KOPT-K1 (cell line): ENCODE results near the gene ABHD15.

Experiments
- H3K27ac ChIP-seq: fragments of 200-600 bp; sonication (generic); 2 replicates; pipeline ENCODE4 v1.5.1; 2016; ENCODE audit warnings: antibody characterized with exemption, mild to moderate bottlenecking, low read depth, low read length; ENCODE audit not compliant: poor library complexity, severe bottlenecking
- H3K36me3 ChIP-seq: fragments of 200-600 bp; sonication (generic); 2 replicates; pipeline ENCODE4 v1.5.1; 2017; ENCODE audit warnings: antibody characterized with exemption, mild to moderate bottlenecking, low read length, moderate library complexity; ENCODE audit not compliant: insufficient read depth
- H3K9me3 ChIP-seq: fragments of 200-600 bp; sonication (generic); 2 replicates; pipeline ENCODE4 v1.5.1; 2017; ENCODE audit warnings: antibody characterized with exemption, low read length, mild to moderate bottlenecking; ENCODE audit not compliant: insufficient read depth, poor library complexity, severe bottlenecking

The ABHD15 gene

DNA sequence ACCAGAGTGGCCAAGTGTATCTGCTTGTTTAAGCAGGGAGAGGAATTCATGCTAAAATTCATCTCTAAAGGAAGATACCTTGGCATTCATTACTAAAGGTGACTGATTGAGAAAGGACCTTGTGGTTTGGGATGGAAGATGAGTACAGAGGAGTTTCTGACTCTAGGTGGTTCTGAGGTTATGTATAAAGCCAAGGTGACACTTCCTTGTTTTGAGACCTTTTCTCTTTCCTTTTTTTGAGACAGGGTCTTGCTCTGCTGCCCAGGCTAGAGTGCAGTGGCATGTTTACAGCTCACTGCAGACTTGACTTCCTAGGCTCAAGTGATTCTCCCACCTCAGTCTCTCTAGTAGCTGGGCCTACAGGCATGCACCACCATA is 9.1 kb downstream of the ABHD15 start:
- no peaks in the 10 kb centered on the region; the same call in 1 of the 2 replicates for H3K36me3 ChIP-seq
- H3K27ac ChIP-seq = no peak overlapping the region
- no peaks in the 10 kb centered on the region for H3K9me3 ChIP-seq

DNA sequence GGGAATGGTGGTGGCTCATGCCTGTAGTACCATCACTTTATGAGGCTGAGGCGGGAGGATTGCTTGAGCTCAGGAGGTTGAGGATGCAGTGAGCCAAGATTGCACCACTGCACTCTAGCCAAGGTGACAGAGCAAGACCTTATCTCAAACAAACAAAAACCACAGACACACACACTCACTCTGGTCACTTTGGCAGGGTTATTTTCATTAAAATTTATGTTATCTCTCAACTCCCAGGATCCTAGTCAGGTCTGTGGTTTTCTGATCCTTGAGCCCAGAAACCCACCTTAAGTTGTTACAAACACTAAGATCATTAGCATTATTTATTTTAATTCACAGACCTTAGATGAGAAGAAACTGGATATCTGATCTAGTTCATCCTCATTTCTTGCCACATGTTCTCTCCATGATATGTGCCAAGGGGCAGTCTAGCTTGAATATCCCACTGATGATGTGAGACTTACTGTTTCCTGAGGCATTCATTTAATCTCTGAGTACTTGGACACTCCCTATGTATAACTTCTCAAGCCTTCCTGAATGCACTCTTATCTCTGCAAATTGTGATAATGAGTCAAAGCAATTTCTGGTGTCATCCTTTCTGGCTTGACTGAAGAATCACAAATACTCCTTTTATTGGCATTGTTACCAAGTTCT is 9.6 kb downstream of the ABHD15 start:
- no peak overlapping the region for H3K27ac ChIP-seq
- no peaks in the 10 kb centered on the region for H3K36me3 ChIP-seq

DNA sequence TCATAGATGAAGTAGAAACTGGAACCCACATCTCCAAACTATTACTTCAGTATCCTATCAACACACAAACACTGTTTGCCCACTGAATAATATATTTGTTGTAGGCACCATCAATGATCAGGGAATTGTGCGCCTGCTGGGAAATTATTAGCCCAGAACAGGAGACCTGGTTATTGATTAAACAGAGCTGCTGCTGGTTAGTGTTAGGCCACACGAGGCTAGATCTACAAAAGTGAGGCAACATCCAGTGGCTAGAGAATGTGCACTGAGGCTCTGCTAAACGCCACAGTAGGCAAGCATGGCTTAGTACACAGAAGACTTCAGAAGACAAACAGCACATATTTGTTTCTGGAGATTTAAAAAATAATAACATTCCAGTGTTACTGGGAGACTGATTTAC is 11.0 kb downstream of the ABHD15 start:
- Histone ChIP-seq H3K9me3 (no peaks in the 10 kb centered on the region), H3K27ac (no peak overlapping the region), H3K36me3 (no peaks in the 10 kb centered on the region)

More for the DNA sequence above, 9.6 kb downstream of the ABHD15 start:
- no peaks in the 10 kb centered on the region for H3K9me3 ChIP-seq

DNA sequence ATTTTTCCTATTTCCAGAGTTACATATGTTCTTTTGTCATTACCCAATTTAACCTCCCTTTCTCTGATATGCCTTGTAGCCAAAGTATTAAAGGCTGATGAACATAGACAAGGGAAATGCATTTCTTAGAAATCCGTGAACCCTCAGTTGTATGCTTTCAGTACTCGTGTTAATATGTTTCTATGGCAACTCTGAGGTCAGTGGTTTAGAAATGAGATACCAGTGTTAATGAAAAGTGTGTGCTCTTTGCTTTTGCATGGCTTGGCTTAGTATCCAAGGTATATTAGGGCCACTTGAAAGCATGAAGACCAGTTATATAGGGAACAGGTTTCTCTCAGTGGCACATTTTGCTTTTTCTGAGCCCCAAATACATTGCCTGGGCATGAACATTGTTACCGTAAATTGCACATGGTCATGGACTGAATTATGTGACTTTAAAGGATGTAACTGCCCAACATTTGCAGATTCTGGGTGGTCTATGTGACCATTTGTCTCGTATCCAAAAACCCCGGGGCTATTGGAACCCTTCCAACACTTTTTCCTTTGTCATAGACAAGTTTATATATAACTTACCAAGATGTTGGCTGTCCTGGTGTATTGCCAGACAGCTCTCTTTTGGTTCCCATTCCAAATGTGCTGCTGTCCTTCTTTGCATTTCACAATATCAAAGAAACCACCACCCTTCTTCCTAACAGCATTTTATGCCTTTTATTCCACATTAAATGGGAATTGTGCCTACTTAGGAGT is 17.5 kb downstream of the ABHD15 start:
- no peaks in the 10 kb centered on the region for H3K9me3 ChIP-seq
- H3K36me3 ChIP-seq = peaks cover 11% of the 10 kb centered on the region
- no peak overlapping the region for H3K27ac ChIP-seq

DNA sequence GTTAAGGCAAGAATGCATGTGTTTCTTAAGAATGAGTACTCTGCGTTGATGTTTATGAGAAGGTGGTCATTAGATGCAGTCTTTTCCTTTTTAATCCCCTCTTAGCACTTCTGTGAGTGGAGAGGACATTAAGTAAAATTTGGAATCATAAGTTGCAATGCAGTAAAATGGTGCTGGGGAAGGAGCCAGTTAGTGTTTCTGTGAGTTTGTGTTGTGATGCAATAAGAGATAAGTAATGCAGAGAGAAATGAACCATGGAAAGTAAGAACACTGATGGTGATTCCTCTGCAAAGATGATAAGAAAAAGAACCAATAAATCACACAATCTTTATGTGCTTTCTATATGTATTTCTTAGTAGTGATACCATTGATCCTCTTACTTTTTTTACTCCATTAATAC is 20.0 kb downstream of the ABHD15 start:
- Histone ChIP-seq H3K9me3 (no peaks in the 10 kb centered on the region), H3K36me3 (peaks cover 32% of the 10 kb centered on the region), H3K27ac (no peak overlapping the region)

DNA sequence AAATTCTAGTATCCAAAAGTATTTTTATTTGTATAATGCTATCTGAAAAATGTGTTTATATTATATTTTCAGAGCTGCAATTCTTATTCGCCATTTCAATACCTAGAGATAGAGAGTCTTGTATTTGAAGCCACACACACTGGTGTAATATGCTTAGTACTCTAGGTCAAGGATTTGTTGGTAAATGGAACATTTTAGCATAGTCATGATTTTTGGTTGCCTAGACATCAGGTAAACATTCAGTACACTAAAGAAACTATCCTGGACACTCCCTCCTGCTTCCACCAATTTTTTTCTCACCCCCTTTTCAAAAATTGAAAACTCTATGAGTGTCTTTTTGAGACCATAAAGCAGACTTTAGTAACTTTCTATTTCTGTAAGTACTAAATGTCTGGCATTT is 20.8 kb downstream of the ABHD15 start:
- Histone ChIP-seq H3K9me3 (no peaks in the 10 kb centered on the region), H3K36me3 (peaks cover 37% of the 10 kb centered on the region), H3K27ac (no peak overlapping the region)

DNA sequence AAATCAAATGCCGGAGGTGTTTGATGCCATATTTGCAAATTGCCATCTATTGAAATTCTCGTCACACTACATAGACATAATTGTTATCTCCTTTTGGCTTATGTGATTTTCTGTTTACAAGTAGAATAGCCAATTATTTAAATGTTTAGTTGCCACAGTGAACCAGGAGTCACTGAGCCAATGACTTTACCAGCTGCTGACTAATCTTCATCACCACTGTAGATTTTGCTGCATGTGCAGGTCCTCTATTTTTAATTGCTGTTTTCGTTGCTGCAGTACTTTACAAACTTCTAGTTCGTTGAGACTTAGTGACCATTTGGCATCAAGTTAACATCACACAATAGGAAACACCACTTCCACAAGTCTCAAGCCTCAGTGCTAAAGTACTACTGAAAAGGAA is 22.8 kb downstream of the ABHD15 start:
- H3K9me3 ChIP-seq = no peaks in the 10 kb centered on the region
- H3K36me3 ChIP-seq = peaks cover 56% of the 10 kb centered on the region
- H3K27ac ChIP-seq = no peak overlapping the region

DNA sequence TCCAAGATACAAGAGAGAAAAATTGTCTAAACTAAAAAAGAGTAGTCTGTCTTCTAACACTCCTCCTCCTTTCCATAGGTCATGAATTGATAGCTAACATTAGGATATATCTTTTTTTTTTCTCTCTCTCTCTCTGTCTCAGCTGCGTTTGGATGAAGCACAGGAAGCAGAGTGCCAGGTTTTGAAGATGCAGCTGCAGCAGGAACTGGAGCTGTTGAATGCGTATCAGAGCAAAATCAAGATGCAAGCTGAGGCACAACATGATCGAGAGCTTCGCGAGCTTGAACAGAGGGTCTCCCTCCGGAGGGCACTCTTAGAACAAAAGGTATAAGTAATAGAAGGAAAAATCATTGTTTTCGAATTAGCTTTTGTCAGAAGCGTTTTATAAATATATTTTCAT is 32.9 kb downstream of the ABHD15 start:
- Histone ChIP-seq H3K36me3 (peaks cover 79% of the 10 kb centered on the region), H3K9me3 (no peaks in the 10 kb centered on the region), H3K27ac (no peak overlapping the region)

DNA sequence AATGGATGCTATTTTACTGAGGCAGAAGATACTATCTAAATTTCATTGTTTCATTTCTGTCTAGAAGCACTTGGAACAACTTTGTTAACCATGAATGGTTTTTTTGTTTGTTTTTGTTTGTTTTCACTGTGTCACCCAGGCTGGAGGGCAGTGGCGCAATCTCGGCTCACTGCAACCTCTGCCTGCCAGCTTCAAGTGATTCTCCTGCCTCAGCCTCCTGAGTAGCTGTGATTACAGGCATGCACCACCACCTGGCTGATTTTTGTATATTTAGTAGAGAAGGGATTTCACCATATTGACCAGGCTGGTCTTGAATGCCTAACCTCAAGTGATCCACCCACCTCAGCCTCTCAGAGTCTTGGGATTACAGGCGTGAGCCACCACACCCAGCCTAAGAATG is 40.5 kb downstream of the ABHD15 start:
- H3K36me3 ChIP-seq = peaks cover 97% of the 10 kb centered on the region
- H3K27ac ChIP-seq = no peak overlapping the region
- no peaks in the 10 kb centered on the region for H3K9me3 ChIP-seq

DNA sequence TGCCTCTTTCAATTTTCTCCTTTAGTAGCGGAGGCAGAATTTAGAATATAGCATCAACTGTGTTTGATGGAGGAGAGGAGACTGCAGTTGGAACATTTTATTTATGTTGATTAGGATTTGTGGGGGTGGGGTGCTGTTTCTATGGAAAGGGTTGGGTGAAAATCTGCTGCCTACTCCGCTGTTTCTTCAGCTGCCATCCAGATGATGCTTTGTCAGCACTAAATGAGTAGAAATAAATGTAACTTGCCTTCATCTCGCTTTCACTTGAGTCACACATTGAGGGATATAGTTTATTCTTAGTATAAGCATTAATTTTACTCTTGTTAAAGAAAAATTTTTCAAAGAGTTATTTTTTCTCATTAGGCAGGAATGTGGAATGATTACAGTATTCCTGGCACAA is 42.1 kb downstream of the ABHD15 start:
- Histone ChIP-seq H3K27ac (no peak overlapping the region), H3K9me3 (no peaks in the 10 kb centered on the region), H3K36me3 (peaks cover 98% of the 10 kb centered on the region)

DNA sequence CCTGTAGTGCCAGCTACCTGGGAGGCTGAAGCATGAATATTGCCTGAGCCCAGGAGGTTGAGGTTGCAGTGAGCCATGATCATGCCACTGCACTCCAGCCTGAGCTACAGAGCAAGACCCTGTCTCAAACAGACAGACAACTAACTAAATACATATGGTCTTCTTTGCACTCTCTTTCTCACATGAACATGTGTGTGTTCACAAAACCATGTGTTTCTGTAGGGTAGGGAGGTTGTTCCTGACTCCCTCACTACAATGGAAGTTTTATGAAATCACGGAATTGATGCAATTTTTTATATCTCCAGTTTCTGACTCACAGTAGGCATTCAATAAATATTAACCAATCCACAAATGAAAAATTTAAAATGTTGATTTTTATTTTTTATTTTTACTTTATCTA is 48.5 kb downstream of the ABHD15 start:
- Histone ChIP-seq H3K36me3 (peaks cover 94% of the 10 kb centered on the region), H3K27ac (no peak overlapping the region), H3K9me3 (no peaks in the 10 kb centered on the region)

DNA sequence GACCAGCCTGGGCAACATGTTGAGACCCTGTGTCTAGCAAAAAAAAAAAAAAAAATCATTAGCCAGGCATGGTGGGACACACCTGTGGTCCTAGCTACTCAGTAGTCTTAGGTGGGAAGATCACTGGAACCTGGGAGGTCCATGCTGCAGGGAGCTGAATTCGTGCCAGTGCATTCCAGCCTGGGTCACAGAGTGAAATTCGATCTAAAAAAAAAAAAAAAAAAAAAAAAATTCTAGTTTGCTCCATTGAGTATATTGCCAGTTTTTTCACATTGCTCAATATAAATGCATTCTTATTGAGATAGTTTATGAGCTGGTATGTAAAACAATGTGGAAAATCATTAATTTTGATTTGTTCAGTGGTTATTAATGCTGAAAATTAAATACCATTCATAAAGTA is 52.0 kb downstream of the ABHD15 start:
- no peak overlapping the region for H3K27ac ChIP-seq
- H3K9me3 ChIP-seq = no peaks in the 10 kb centered on the region
- peaks cover 94% of the 10 kb centered on the region for H3K36me3 ChIP-seq

DNA sequence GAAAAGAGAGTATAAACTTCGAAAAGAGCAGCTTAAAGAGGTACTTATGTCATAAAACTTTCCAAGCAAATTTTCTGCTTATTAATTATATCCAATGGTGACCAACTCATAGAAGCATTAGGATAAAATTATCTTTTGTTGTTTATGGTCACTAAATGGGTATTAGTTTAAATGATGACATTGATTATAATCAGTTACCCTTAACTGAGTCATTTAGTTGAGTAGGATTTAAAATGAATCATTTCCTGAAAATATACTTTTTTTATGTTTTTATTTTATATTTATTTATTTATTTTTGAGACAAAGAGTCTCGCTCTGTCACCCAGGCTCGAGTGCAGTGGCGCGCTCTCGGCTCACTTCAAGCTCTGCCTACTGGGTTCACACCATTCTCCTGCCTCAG is 55.9 kb downstream of the ABHD15 start:
- Histone ChIP-seq H3K27ac (no peak overlapping the region), H3K9me3 (no peaks in the 10 kb centered on the region), H3K36me3 (peaks cover 94% of the 10 kb centered on the region)
